ENCODE results near the gene GLDN. TPM values are rescaled to one million over a fixed set of nuclear protein-coding genes. Genes with fewer than 3 reads are reported as not detected.

GLDN gene
- total and polyA plus RNA-seq, 2 of the 8 experiments (the other 6 are each of a cell fraction or from before 2014, with no cell fraction given) = 0.24 to 0.50 TPM

DNA sequence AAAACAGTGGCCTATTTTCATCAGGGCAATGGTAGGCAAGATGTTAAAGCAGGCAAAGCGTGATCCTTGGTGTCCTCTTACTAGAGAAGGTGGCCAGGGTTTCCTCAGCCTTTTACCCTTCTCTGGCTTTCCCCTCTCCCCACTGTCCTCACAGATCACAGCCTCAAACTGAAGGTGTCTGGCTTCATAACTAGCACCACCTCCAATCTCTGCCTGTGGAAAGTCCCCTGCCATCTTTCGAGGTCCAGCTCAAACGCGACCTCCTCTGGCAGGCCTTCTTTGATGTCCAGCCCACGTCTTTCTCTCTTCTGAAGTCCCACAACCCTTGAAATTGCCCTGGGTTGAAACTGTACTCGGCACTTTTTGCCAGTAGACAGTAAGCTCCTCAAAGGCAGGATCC lies 39.0 kb upstream of the GLDN start (continued):
- no peak for TF ChIP-seq NRF1 (IDR thresholded peaks at IDR 0.05; ENCODE audit: low read depth, low read length)
- TF ChIP-seq PHF8 (conservative IDR thresholded peaks at IDR 0.05; ENCODE audit: low read depth, low read length) = no peak
- TF ChIP-seq POLR2AphosphoS5 (IDR thresholded peaks at IDR 0.05; ENCODE audit: low read depth, low read length) = no peak
